Liver (tissue), 9 donors: Measurements from ENCODE around the gene ABHD17A. TPM values are rescaled to one million over a fixed set of nuclear protein-coding genes. Genes with fewer than 3 reads are reported as not detected.

Experiments used
- DNase-seq: peaks from one replicate; pipeline ENCODE4 v3.0.0-alpha.2; 2017; ENCODE audit warnings: low spot score
- H3K27ac ChIP-seq, 2 donors: one replicate each; pipeline ENCODE4 v1.7.0; 2013; ENCODE audit warnings: inconsistent platforms in 2 of 2, low read length in 2 of 2, control low read depth in 1 of 2, low read depth in 1 of 2, mild to moderate bottlenecking in 1 of 2
- H3K27me3 ChIP-seq, 4 donors: one replicate each; pipeline versions ENCODE4 v1.6.1 to v1.7.0; 2013; ENCODE audit warnings: low read length in 3 of 4, inconsistent platforms in 1 of 4, mild to moderate bottlenecking in 1 of 4, moderate library complexity in 1 of 4; ENCODE audit not compliant: control insufficient read depth in 4 of 4, insufficient read depth in 4 of 4
- H3K36me3 ChIP-seq, 4 donors: one replicate each; pipeline versions ENCODE4 v1.6.1 to v1.7.0; 2013; ENCODE audit warnings: low read length in 3 of 4, mild to moderate bottlenecking in 3 of 4, low read depth in 1 of 4, moderate library complexity in 1 of 4; ENCODE audit not compliant: control insufficient read depth in 4 of 4, insufficient read depth in 3 of 4
- H3K4me1 ChIP-seq, 4 donors: one replicate each; pipeline versions ENCODE4 v1.6.1 to v1.7.0; 2013; ENCODE audit warnings: low read length in 3 of 4, mild to moderate bottlenecking in 3 of 4, moderate library complexity in 1 of 4; ENCODE audit not compliant: control insufficient read depth in 4 of 4, insufficient read depth in 4 of 4
- H3K4me3 ChIP-seq, 3 donors: one replicate each; pipeline versions ENCODE4 v1.6.1 to v1.7.0; 2013; ENCODE audit warnings: low read length in 3 of 3, control low read depth in 1 of 3, low read depth in 1 of 3, mild to moderate bottlenecking in 1 of 3
- H3K9ac ChIP-seq, 2 donors: one replicate each; pipeline ENCODE4 v1.7.0; 2013; ENCODE audit warnings: low read length in 2 of 2, mild to moderate bottlenecking in 2 of 2, moderate library complexity in 2 of 2, control low read depth in 1 of 2, low read depth in 1 of 2
- H3K9me3 ChIP-seq, 4 donors: one replicate each; pipeline versions ENCODE4 v1.6.1 to v1.7.0; 2013; ENCODE audit warnings: low read length in 3 of 4; ENCODE audit not compliant: control insufficient read depth in 4 of 4
- EGR1 ChIP-seq, 2 donors: IDR thresholded peaks; 2 replicates each; pipeline ENCODE4 v1.6.1; 2016 to 2018; ENCODE audit warnings: antibody characterized with exemption in 2 of 2, low read depth in 2 of 2
- FOXA1 ChIP-seq: IDR thresholded peaks from 2 replicates; pipeline ENCODE4 v1.6.1; 2016; ENCODE audit warnings: antibody characterized with exemption
- FOXA2 ChIP-seq: IDR thresholded peaks from 2 replicates; pipeline ENCODE4 v1.6.1; 2016; ENCODE audit warnings: antibody characterized with exemption
- GABPA ChIP-seq, 2 donors: IDR thresholded peaks in 1 of 2; conservative IDR thresholded peaks in 1 of 2; 2 replicates each; pipeline ENCODE4 v1.6.1; 2016; ENCODE audit warnings: antibody characterized with exemption in 2 of 2, mild to moderate bottlenecking in 1 of 2, moderate library complexity in 1 of 2
- HNF4A ChIP-seq, 2 donors: conservative IDR thresholded peaks; 2 replicates each; pipeline ENCODE4 v1.6.1; 2016; ENCODE audit warnings: antibody characterized with exemption in 2 of 2, mild to moderate bottlenecking in 2 of 2
- HNF4G ChIP-seq: IDR thresholded peaks from 2 replicates; pipeline ENCODE4 v1.6.1; 2016; ENCODE audit warnings: antibody characterized with exemption
- JUND ChIP-seq, 2 donors: IDR thresholded peaks; 2 replicates each; pipeline ENCODE4 v1.6.1; 2016; ENCODE audit warnings: antibody characterized with exemption in 2 of 2
- NR2F2 ChIP-seq: IDR thresholded peaks from 2 replicates; pipeline ENCODE4 v1.6.1; 2016; ENCODE audit warnings: antibody characterized with exemption
- RAD21 ChIP-seq, 2 donors: IDR thresholded peaks; 2 replicates each; pipeline ENCODE4 v1.6.1; 2016; ENCODE audit warnings: antibody characterized with exemption in 2 of 2, mild to moderate bottlenecking in 2 of 2
- RXRA ChIP-seq, 2 donors: IDR thresholded peaks; 2 replicates each; pipeline ENCODE4 v1.6.1; 2017 to 2018; ENCODE audit warnings: antibody characterized with exemption in 2 of 2, mild to moderate bottlenecking in 1 of 2
- SP1 ChIP-seq: IDR thresholded peaks from 2 replicates; pipeline ENCODE4 v1.6.1; 2018; ENCODE audit warnings: antibody characterized with exemption, mild to moderate bottlenecking
- TAF1 ChIP-seq: conservative IDR thresholded peaks from 2 replicates; pipeline ENCODE4 v1.6.1; 2016; ENCODE audit warnings: antibody characterized with exemption, mild to moderate bottlenecking
- YY1 ChIP-seq: IDR thresholded peaks from 2 replicates; pipeline ENCODE4 v1.6.1; 2016; ENCODE audit warnings: antibody characterized with exemption, mild to moderate bottlenecking
- WGBS: extraction: QIAGEN DNeasy Blood & Tissue Kit; methylation state at CpG from one replicate; pipeline ENCODE4 v1.1.7; 2013; 5-methylcytosine and 5-hydroxymethylcytosine counted together
- polyA plus RNA-seq, 2 donors: library from polyadenylated mRNA; stranded (reverse) in 1 of 2; unstranded in 1 of 2; fragments of 200-250 nt in 1 of 2; fragments of >200 nt in 1 of 2; fragmentation: Nextera tagmentation in 1 of 2; extraction: Ambion mirVana in 1 of 2; gene quantifications; one replicate each; pipeline versions ENCODE4 v1.2.1 to v1.2.3, GENCODE V29; 2013 to 2015
- total RNA-seq, 2 donors: library from RNA; depleted of rRNA; stranded (reverse); fragments of >200 nt; gene quantifications; one replicate each; pipeline ENCODE4 v1.2.3, GENCODE V29; 2014
- TF ChIP-seq, protein P1 (sequence below): IDR thresholded peaks from 2 replicates; pipeline ENCODE4 v1.6.1; 2016; ENCODE audit warnings: antibody characterized with exemption
- TF ChIP-seq, protein P2 (sequence below): IDR thresholded peaks from 2 replicates; pipeline ENCODE4 v1.6.1; 2016; ENCODE audit warnings: antibody characterized with exemption, mild to moderate bottlenecking
- TF ChIP-seq, protein P3 (sequence below): fragments of 150-350 bp; IDR thresholded peaks from 2 replicates; pipeline ENCODE4 v1.5.1; 2017; ENCODE audit warnings: improper control_type of control experiment, low read depth, low read length; ENCODE audit not compliant: missing input control
- TF ChIP-seq, protein P4 (sequence below): IDR thresholded peaks from 2 replicates; pipeline ENCODE4 v1.6.1; 2016; ENCODE audit warnings: antibody characterized with exemption
- TF ChIP-seq, protein P5 (sequence below): IDR thresholded peaks from 2 replicates; pipeline ENCODE4 v1.6.1; 2016; ENCODE audit warnings: antibody characterized with exemption
- donor health status: healthy.
- donor health status: healthy.
- donor health status: healthy.
- donor health status: healthy.
- donor health status: healthy.

Gene ABHD17A
- total and polyA plus RNA-seq, 4 donors = 8.1 to 30.2 (median 27.0) TPM

DNA sequence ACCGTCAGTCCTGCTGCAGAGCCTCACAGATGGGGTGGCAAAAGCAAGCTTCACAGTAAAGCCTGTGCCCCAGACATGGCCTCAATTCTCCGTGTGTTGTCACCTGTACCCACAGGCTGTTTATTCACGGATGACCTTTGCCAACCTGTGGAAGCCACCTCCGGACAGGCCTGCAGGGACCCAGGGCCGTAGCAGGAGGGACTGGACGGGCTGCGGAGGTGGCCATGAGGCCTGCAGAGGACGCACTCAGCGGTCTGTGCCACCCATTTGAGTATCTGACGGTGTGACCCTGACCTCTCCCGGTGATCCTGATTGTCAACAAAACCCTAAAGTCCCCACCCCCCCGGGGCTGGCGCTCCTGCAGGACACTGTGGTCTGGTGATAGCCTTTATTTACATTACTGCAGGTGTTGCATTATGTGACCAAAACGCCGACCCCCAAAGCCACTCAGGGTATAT is 14.1 kb downstream of the ABHD17A start:
- Histone ChIP-seq H3K27ac (peak overlapping the region; percentile 84 to 85), H3K36me3 (peaks cover 0 to 3% (median 0%) of the 10 kb centered on the region in 4 donors), H3K4me1 (peaks cover 32 to 59% (median 48%) of the 10 kb centered on the region in 4 donors), H3K27me3 (no peaks in the 10 kb centered on the region), H3K4me3 (no peak overlapping the region), H3K9ac (no peak overlapping the region), H3K9me3 (no peaks in the 10 kb centered on the region)
- peak; percentile 71 for DNase-seq
- TF ChIP-seq FOXA1 = peak; percentile 98
- TF ChIP-seq NR2F2 = peak; percentile 94
- TF ChIP-seq HNF4G = peak; percentile 71
- TF ChIP-seq, protein P1, sequence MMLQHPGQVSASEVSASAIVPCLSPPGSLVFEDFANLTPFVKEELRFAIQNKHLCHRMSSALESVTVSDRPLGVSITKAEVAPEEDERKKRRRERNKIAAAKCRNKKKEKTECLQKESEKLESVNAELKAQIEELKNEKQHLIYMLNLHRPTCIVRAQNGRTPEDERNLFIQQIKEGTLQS = peak; percentile 41
- TF ChIP-seq YY1 = peak; percentile 88
- TF ChIP-seq GABPA (IDR thresholded peaks at IDR 0.05 in 1 of 2, conservative IDR thresholded peaks at IDR 0.05 in 1 of 2) = peak; percentile 12 to 69
- peak; percentile 54 to 61 for TF ChIP-seq RAD21 (IDR thresholded peaks at IDR 0.05)
- TF ChIP-seq, protein P2, sequence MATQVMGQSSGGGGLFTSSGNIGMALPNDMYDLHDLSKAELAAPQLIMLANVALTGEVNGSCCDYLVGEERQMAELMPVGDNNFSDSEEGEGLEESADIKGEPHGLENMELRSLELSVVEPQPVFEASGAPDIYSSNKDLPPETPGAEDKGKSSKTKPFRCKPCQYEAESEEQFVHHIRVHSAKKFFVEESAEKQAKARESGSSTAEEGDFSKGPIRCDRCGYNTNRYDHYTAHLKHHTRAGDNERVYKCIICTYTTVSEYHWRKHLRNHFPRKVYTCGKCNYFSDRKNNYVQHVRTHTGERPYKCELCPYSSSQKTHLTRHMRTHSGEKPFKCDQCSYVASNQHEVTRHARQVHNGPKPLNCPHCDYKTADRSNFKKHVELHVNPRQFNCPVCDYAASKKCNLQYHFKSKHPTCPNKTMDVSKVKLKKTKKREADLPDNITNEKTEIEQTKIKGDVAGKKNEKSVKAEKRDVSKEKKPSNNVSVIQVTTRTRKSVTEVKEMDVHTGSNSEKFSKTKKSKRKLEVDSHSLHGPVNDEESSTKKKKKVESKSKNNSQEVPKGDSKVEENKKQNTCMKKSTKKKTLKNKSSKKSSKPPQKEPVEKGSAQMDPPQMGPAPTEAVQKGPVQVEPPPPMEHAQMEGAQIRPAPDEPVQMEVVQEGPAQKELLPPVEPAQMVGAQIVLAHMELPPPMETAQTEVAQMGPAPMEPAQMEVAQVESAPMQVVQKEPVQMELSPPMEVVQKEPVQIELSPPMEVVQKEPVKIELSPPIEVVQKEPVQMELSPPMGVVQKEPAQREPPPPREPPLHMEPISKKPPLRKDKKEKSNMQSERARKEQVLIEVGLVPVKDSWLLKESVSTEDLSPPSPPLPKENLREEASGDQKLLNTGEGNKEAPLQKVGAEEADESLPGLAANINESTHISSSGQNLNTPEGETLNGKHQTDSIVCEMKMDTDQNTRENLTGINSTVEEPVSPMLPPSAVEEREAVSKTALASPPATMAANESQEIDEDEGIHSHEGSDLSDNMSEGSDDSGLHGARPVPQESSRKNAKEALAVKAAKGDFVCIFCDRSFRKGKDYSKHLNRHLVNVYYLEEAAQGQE = peak; percentile 78
- TF ChIP-seq, protein P3, sequence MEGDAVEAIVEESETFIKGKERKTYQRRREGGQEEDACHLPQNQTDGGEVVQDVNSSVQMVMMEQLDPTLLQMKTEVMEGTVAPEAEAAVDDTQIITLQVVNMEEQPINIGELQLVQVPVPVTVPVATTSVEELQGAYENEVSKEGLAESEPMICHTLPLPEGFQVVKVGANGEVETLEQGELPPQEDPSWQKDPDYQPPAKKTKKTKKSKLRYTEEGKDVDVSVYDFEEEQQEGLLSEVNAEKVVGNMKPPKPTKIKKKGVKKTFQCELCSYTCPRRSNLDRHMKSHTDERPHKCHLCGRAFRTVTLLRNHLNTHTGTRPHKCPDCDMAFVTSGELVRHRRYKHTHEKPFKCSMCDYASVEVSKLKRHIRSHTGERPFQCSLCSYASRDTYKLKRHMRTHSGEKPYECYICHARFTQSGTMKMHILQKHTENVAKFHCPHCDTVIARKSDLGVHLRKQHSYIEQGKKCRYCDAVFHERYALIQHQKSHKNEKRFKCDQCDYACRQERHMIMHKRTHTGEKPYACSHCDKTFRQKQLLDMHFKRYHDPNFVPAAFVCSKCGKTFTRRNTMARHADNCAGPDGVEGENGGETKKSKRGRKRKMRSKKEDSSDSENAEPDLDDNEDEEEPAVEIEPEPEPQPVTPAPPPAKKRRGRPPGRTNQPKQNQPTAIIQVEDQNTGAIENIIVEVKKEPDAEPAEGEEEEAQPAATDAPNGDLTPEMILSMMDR = no peak
- peak; percentile 96 to 97 for TF ChIP-seq RXRA (IDR thresholded peaks at IDR 0.05)
- TF ChIP-seq, protein P4, sequence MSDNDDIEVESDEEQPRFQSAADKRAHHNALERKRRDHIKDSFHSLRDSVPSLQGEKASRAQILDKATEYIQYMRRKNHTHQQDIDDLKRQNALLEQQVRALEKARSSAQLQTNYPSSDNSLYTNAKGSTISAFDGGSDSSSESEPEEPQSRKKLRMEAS = peak; percentile 90
- peak; percentile 97 for TF ChIP-seq FOXA2
- TF ChIP-seq, protein P5, sequence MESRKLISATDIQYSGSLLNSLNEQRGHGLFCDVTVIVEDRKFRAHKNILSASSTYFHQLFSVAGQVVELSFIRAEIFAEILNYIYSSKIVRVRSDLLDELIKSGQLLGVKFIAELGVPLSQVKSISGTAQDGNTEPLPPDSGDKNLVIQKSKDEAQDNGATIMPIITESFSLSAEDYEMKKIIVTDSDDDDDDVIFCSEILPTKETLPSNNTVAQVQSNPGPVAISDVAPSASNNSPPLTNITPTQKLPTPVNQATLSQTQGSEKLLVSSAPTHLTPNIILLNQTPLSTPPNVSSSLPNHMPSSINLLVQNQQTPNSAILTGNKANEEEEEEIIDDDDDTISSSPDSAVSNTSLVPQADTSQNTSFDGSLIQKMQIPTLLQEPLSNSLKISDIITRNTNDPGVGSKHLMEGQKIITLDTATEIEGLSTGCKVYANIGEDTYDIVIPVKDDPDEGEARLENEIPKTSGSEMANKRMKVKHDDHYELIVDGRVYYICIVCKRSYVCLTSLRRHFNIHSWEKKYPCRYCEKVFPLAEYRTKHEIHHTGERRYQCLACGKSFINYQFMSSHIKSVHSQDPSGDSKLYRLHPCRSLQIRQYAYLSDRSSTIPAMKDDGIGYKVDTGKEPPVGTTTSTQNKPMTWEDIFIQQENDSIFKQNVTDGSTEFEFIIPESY = peak; percentile 87
- peak in 1 of 2 donors; percentile 62 for TF ChIP-seq JUND (IDR thresholded peaks at IDR 0.05)
- peak; percentile 78 to 95 for TF ChIP-seq HNF4A (conservative IDR thresholded peaks at IDR 0.05)
- peak; percentile 96 for TF ChIP-seq SP1
- no peak for TF ChIP-seq EGR1 (IDR thresholded peaks at IDR 0.05; ENCODE audit: low read depth in 2 of 2)
- no peak for TF ChIP-seq TAF1
- 40% methylated on average over 15 of the region's 15 CpGs for WGBS
